B cell (primary cell): ENCODE measurements around the gene ROBO2. TPM values are rescaled to one million over a fixed set of nuclear protein-coding genes. Genes with fewer than 3 reads are reported as not detected.

ENCODE experiments used
- ATAC-seq: fragments of 200-7000 bp; cut with Tn5 transposase; one replicate; pipeline ENCODE4 v1.10.0; 2021; ENCODE audit warnings: low read depth, mild to moderate bottlenecking, moderate number of reproducible peaks, moderate library complexity
- CTCF ChIA-PET: fragments of 350-600 bp; sonication (Branson Sonifier 250); formaldehyde crosslinking; loops from one replicate; lab custom pipeline; 2021; ENCODE audit warnings: antibody characterized with exemption, inconsistent platforms; lab: Charles Lee
- POLR2A ChIA-PET: fragments of 350-600 bp; sonication (Branson Sonifier 250); formaldehyde crosslinking; loops from one replicate; lab custom pipeline; 2021; ENCODE audit warnings: antibody characterized with exemption; lab: Charles Lee
- DNase-seq: peaks from one replicate; pipeline ENCODE4 v3.0.0; 2013
- H2AFZ ChIP-seq: 2 replicates; pipeline ENCODE4 v1.6.1; 2012; ENCODE audit warnings: mild to moderate bottlenecking, low read depth, low read length; ENCODE audit not compliant: insufficient read depth, poor library complexity, severe bottlenecking
- H3K27ac ChIP-seq, 2 donors: 1 replicate in 1 of 2; 2 replicates in 1 of 2; pipeline ENCODE4 v1.5.1; 2012 to 2013; ENCODE audit warnings: low read length in 2 of 2, mild to moderate bottlenecking in 2 of 2, moderate library complexity in 1 of 2
- H3K27me3 ChIP-seq, 4 experiments: fragments of 200-600 bp in 1 of 4; sonication (generic) in 1 of 4; replicated peaks in 1 of 4; 1 replicate in 2 of 4; 2 replicates in 2 of 4; pipeline versions ENCODE4 v1.6.1 to v1.7.0; 2013 to 2016; ENCODE audit warnings: low read length in 3 of 4, mild to moderate bottlenecking in 2 of 4, mixed read lengths in 1 of 4, moderate library complexity in 1 of 4; ENCODE audit not compliant: insufficient read depth in 4 of 4, control insufficient read depth in 3 of 4; ENCODE audit errors: control extremely low read depth in 1 of 4
- H3K36me3 ChIP-seq, 2 experiments: replicated peaks in 1 of 2; 1 replicate in 1 of 2; 2 replicates in 1 of 2; pipeline versions ENCODE4 v1.6.1 to v1.7.1; 2013; ENCODE audit warnings: low read length in 1 of 2; ENCODE audit not compliant: insufficient read depth in 2 of 2, control insufficient read depth in 1 of 2; ENCODE audit errors: control extremely low read depth in 1 of 2, extremely low read depth in 1 of 2
- H3K4me1 ChIP-seq, 2 donors: fragments of 200-600 bp in 1 of 2; sonication (generic) in 1 of 2; 1 replicate in 1 of 2; 2 replicates in 1 of 2; pipeline versions ENCODE4 v1.5.1 to v1.6.1; 2013 to 2017; ENCODE audit warnings: low read length in 2 of 2; ENCODE audit not compliant: control insufficient read depth in 2 of 2, insufficient read depth in 2 of 2
- H3K4me2 ChIP-seq: replicated peaks from 2 replicates; pipeline ENCODE3; 2012; ENCODE audit warnings: mild to moderate bottlenecking, low read depth, low read length; ENCODE audit not compliant: poor library complexity, severe bottlenecking
- H3K4me3 ChIP-seq, 5 experiments: fragments of 200-600 bp in 1 of 5; sonication (generic) in 1 of 5; 1 replicate in 3 of 5; 2 replicates in 2 of 5; pipeline versions ENCODE4 v1.5.1 to v1.7.0; 2011 to 2016; ENCODE audit warnings: low read length in 4 of 5, mild to moderate bottlenecking in 4 of 5, low read depth in 2 of 5, control low read depth in 1 of 5, moderate library complexity in 1 of 5; ENCODE audit not compliant: insufficient read depth in 1 of 5; ENCODE audit errors: control extremely low read depth in 1 of 5, extremely low read depth in 1 of 5
- H3K79me2 ChIP-seq: fragments of 200-600 bp; sonication (generic); one replicate; pipeline ENCODE4 v1.6.0; 2016; ENCODE audit warnings: low read length; ENCODE audit not compliant: control insufficient read depth, insufficient read depth
- H3K9ac ChIP-seq: fragments of 200-600 bp; sonication (generic); 2 replicates; pipeline ENCODE4 v1.6.1; 2017; ENCODE audit warnings: mild to moderate bottlenecking, low read length, moderate library complexity
- H3K9me3 ChIP-seq, 3 donors: one replicate each; pipeline versions ENCODE4 v1.6.1 to v1.7.1; 2013; ENCODE audit warnings: low read length in 2 of 3; ENCODE audit not compliant: control insufficient read depth in 2 of 3, insufficient read depth in 1 of 3; ENCODE audit errors: control extremely low read depth in 1 of 3
- H4K20me1 ChIP-seq: 2 replicates; pipeline ENCODE4 v1.6.0; 2012; ENCODE audit warnings: mild to moderate bottlenecking, low read length; ENCODE audit not compliant: insufficient read depth, control insufficient read depth, poor library complexity, severe bottlenecking
- H3K27ac Mint-ChIP-seq: one replicate; pipeline ENCODE4 v1.8.0; 2021; ENCODE audit warnings: mixed read lengths
- H3K27me3 Mint-ChIP-seq: one replicate; pipeline ENCODE4 v1.8.0; 2021; ENCODE audit warnings: mixed read lengths
- H3K4me1 Mint-ChIP-seq: one replicate; pipeline ENCODE4 v1.8.0; 2021; ENCODE audit warnings: mixed read lengths
- H3K4me3 Mint-ChIP-seq: one replicate; pipeline ENCODE4 v1.8.0; 2021; ENCODE audit warnings: mixed read lengths
- H3K9me3 Mint-ChIP-seq: one replicate; pipeline ENCODE4 v1.8.0; 2022; ENCODE audit warnings: mixed read lengths; ENCODE audit not compliant: insufficient read depth
- CTCF ChIP-seq: fragments of 200-600 bp; IDR thresholded peaks from one replicate; pipeline ENCODE4 v1.8.0; 2022; ENCODE audit warnings: antibody characterized with exemption, mild to moderate bottlenecking
- EZH2 ChIP-seq: IDR thresholded peaks from 2 replicates; pipeline ENCODE4 v1.6.1; 2012; ENCODE audit warnings: borderline replicate concordance, low read depth, mild to moderate bottlenecking, moderate library complexity, low read length; ENCODE audit not compliant: insufficient read depth, poor library complexity, severe bottlenecking
- WGBS: methylation state at CpG from one replicate; pipeline ENCODE4 v1.1.5; 2013; ENCODE audit warnings: missing lambda C conversion rate; ENCODE audit not compliant: insufficient coverage; 5-methylcytosine and 5-hydroxymethylcytosine counted together
- intact Hi-C: fragments of 100-400 bp; cut with micrococcal nuclease; formaldehyde crosslinking; loops from one replicate; pipeline ENCODE4 v1.10.0; 2022
- polyA plus RNA-seq: library from polyadenylated mRNA; depleted of rRNA; stranded (reverse); fragments of >200 nt; gene quantifications from 2 replicates; pipeline ENCODE4 v1.2.3, GENCODE V29; 2012
- total RNA-seq, 2 donors: library from RNA; stranded (reverse); fragments of 120-200 nt in 1 of 2; gene quantifications; 1 replicate in 1 of 2; 2 replicates in 1 of 2; pipeline versions ENCODE4 v1.2.3 to v1.2.4, GENCODE V29; 2013 to 2022

Gene ROBO2
- total and polyA plus RNA-seq, 2 donors (not counting 1 experiment from before 2014, with no cell fraction given) = not detected

DNA sequence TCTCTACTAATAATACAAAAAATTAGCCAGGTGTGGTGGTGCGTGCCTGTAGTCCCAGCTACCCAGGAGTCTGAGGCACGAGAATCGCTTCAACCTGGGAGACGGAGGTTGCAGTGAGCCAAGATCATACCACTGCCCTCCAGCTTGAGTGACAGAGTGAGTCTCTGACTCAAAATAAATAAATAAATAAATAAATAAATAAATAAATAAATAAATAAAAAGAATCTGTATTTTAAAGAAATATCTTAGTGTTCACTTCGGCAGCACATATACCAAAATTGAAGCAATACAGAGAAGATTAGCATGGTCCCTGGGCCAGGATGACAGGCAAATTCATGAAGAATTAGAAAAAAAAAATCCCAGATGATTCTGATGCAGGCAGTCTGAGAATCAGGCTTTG lies 51.9 kb downstream of the ROBO2 start:
- no peak for TF ChIP-seq CTCF
- TF ChIP-seq EZH2 = no peak
- no peaks in the 10 kb centered on the region for H3K27me3 Mint-ChIP-seq
- H3K9me3 Mint-ChIP-seq = no peaks in the 10 kb centered on the region
- WGBS = 100% methylated on average over 2 of the region's 5 CpGs
- H3K27me3 ChIP-seq = no peaks in the 10 kb centered on the region
- intact Hi-C loops = no loop called here
- CTCF ChIA-PET = no interaction called here
- ATAC-seq = no peak
- H3K4me1 ChIP-seq = no peaks in the 10 kb centered on the region
- peaks cover 0 to 3% (median 0%) of the 10 kb centered on the region in 3 donors for H3K9me3 ChIP-seq
- no peak overlapping the region for H3K4me3 ChIP-seq
- no peak overlapping the region for H3K9ac ChIP-seq
- H3K4me2 ChIP-seq = no peak overlapping the region
- no peak overlapping the region for H2AFZ ChIP-seq
- H3K79me2 ChIP-seq = no peaks in the 10 kb centered on the region
- H3K27ac ChIP-seq = no peak overlapping the region
- no peaks in the 10 kb centered on the region for H3K4me1 Mint-ChIP-seq
- H3K4me3 Mint-ChIP-seq = no peak overlapping the region
- H4K20me1 ChIP-seq = no peaks in the 10 kb centered on the region
- POLR2A ChIA-PET = no interaction called here
- H3K36me3 ChIP-seq = no peaks in the 10 kb centered on the region
- no peak overlapping the region for H3K27ac Mint-ChIP-seq
- no peak for DNase-seq

- H3K4me3 ChIP-seq = no peak overlapping the region
- WGBS = no CpG with 5 or more reads among the region's 2 CpGs
- ChIA-PET CTCF (no interaction called here), POLR2A (no interaction called here)
- H3K9me3 ChIP-seq = peaks cover 0 to 3% (median 0%) of the 10 kb centered on the region in 3 donors
- H2AFZ ChIP-seq = no peak overlapping the region
- ATAC-seq (no peak), DNase-seq (no peak)
- H3K4me2 ChIP-seq = no peak overlapping the region
- H3K9ac ChIP-seq = no peak overlapping the region
- intact Hi-C loops = no loop called here
- H3K27ac ChIP-seq = no peak overlapping the region
- no peak overlapping the region for H3K4me3 Mint-ChIP-seq
- no peaks in the 10 kb centered on the region for H3K4me1 ChIP-seq
- no peaks in the 10 kb centered on the region for H3K36me3 ChIP-seq
- H3K27me3 Mint-ChIP-seq = no peaks in the 10 kb centered on the region
- no peaks in the 10 kb centered on the region for H3K79me2 ChIP-seq
- H3K9me3 Mint-ChIP-seq = no peaks in the 10 kb centered on the region
- no peaks in the 10 kb centered on the region for H3K4me1 Mint-ChIP-seq
- H3K27me3 ChIP-seq = no peaks in the 10 kb centered on the region
- no peaks in the 10 kb centered on the region for H4K20me1 ChIP-seq
- no peak overlapping the region for H3K27ac Mint-ChIP-seq
- TF ChIP-seq EZH2 (no peak), CTCF (no peak)
Observed at GRCh38 chr3:77093101-77093500, 53.2 kb downstream of the ROBO2 start.
